ENCODE results near the gene SCAF11.

The SCAF11 gene

DNA sequence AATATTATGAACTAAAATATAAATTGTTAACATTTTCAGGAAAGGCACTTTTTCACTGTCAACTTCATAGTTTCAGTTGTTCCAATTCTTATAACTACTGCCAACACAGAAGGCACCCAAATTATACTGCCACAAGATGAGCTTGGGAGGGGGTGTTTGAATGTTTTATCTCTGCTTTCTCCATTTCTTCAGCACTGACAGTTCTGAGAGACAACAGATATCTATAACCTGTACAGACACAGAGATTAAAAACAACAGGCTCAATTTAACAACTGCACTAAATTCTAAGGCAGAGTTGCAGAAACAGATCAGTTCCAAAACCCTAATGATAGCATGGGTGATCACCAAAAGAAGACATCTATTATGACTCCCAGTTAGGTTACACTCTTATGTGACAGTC is 12.8 kb downstream of the SCAF11 start:
- H3K9ac ChIP-seq (ENCODE audit: low read length), result no peak overlapping the region
- no peaks in the 10 kb centered on the region for H3K4me1 ChIP-seq (ENCODE audit: control insufficient read depth, low read depth, low read length)
- H3K4me3 ChIP-seq (ENCODE audit: low read length), result no peak overlapping the region
- H3K27me3 ChIP-seq (ENCODE audit: control insufficient read depth, insufficient read depth, low read length), result no peaks in the 10 kb centered on the region
- no peak overlapping the region for H3K27ac ChIP-seq (ENCODE audit: low read length)
- H3K36me3 ChIP-seq (ENCODE audit: control insufficient read depth, low read depth, low read length), result no peaks in the 10 kb centered on the region
- no peaks in the 10 kb centered on the region for H3K9me3 ChIP-seq (ENCODE audit: control insufficient read depth, low read depth, low read length)

DNA sequence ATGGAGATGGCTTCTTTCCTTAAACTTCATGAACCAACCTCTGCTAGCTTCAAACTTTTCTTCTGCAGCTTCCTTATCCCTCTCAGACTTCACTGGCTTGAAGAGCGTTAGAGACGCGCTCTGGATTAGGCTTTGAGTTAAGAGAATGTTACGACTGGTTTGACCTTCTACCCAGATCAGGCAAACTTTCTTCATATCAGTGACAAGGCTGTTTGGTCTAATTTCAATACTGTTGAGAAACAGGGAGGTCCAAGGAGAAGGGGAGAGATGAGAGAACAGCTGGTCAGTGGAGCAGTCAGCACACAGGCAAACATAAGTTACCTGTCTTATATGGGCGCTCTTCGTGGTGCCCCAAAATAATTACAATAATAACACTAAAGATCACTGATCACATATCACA is 14.9 kb downstream of the SCAF11 start:
- no peak overlapping the region for H3K9ac ChIP-seq (ENCODE audit: low read length)
- H3K4me1 ChIP-seq (ENCODE audit: control insufficient read depth, low read depth, low read length), result peaks cover 3% of the 10 kb centered on the region

DNA sequence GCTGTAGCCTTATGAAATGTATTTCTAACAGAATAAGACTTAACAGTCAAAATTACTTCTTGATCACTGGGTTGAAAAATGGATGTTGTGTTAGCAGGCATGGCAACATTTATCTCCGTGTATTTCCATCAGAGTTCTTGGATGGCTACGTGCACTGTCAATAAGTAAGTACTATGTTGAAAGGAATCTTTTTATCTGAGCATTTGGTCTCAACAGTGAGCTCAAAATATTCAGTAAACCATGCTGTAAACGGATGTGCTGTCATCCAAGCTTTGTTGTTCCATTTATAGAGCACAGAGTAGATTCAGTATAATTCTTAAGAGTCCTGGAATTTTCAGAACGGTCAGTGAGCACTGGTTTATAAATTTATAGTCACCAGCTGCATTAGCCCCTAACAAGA is 15.5 kb downstream of the SCAF11 start:
- no peaks in the 10 kb centered on the region for H3K27me3 ChIP-seq (ENCODE audit: control insufficient read depth, insufficient read depth, low read length)
- no peak overlapping the region for H3K9ac ChIP-seq (ENCODE audit: low read length)
- H3K36me3 ChIP-seq (ENCODE audit: control insufficient read depth, low read depth, low read length), result peaks cover 5% of the 10 kb centered on the region
- H3K4me3 ChIP-seq (ENCODE audit: low read length), result no peak overlapping the region
- peaks cover 3% of the 10 kb centered on the region for H3K4me1 ChIP-seq (ENCODE audit: control insufficient read depth, low read depth, low read length)
- H3K27ac ChIP-seq (ENCODE audit: low read length), result no peak overlapping the region
- no peaks in the 10 kb centered on the region for H3K9me3 ChIP-seq (ENCODE audit: control insufficient read depth, low read depth, low read length)

More for the DNA sequence above, 14.9 kb downstream of the SCAF11 start:
- no peak overlapping the region for H3K27ac ChIP-seq (ENCODE audit: low read length)
- no peak overlapping the region for H3K4me3 ChIP-seq (ENCODE audit: low read length)
- H3K36me3 ChIP-seq (ENCODE audit: control insufficient read depth, low read depth, low read length), result peaks cover 5% of the 10 kb centered on the region
- no peaks in the 10 kb centered on the region for H3K9me3 ChIP-seq (ENCODE audit: control insufficient read depth, low read depth, low read length)
- no peaks in the 10 kb centered on the region for H3K27me3 ChIP-seq (ENCODE audit: control insufficient read depth, insufficient read depth, low read length)

DNA sequence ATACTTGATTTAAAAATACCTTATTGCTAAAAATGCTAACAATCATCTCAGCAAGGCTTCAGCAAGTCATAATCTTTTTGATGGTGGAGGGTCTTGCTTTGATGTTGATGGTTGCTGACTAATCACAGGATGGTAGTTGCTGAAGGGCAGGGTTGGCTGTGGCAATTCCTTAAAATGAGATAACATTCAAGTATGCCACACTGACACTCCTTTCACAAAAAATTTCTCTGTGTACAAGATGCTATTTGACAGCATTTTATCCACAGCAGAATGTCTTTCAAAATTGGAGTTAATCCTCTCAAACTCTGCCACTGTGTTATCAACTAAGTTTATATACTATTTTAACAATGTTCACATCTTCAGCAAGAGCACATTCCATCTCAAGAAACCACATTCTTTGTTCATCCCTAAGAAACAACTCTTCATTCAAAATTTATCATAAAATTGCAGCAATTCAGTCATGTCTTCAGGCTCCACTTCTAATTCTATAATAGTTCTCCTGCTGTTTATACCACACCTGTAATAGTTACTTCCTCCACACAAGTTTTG is 16.1 kb downstream of the SCAF11 start:
- Histone ChIP-seq H3K27me3 (ENCODE audit: control insufficient read depth, insufficient read depth, low read length) (no peaks in the 10 kb centered on the region), H3K36me3 (ENCODE audit: control insufficient read depth, low read depth, low read length) (peaks cover 5% of the 10 kb centered on the region), H3K27ac (ENCODE audit: low read length) (no peak overlapping the region), H3K9ac (ENCODE audit: low read length) (no peak overlapping the region), H3K4me3 (ENCODE audit: low read length) (no peak overlapping the region), H3K4me1 (ENCODE audit: control insufficient read depth, low read depth, low read length) (peaks cover 3% of the 10 kb centered on the region), H3K9me3 (ENCODE audit: control insufficient read depth, low read depth, low read length) (no peaks in the 10 kb centered on the region)

DNA sequence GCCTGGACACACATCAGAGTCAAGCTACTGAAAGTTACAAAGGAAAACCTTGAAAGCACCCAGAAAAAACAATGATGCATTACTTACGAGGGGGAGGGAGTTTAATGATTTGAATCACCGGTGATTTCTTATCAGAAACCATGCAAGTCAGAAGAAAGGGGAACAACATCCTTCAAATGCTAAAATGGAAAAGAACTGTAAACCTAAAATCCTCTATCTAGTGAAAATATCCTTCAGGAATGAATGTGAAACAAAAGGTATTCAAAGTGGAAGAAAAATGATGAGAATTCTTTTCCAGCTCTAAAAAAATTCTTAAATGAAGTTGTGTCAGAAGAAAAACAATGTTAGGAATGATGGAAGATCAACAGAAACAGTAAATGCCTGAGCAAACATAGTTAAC is 16.8 kb downstream of the SCAF11 start:
- H3K9ac ChIP-seq (ENCODE audit: low read length), result no peak overlapping the region
- H3K27ac ChIP-seq (ENCODE audit: low read length), result no peak overlapping the region
- H3K9me3 ChIP-seq (ENCODE audit: control insufficient read depth, low read depth, low read length), result no peaks in the 10 kb centered on the region
- no peak overlapping the region for H3K4me3 ChIP-seq (ENCODE audit: low read length)
- no peaks in the 10 kb centered on the region for H3K27me3 ChIP-seq (ENCODE audit: control insufficient read depth, insufficient read depth, low read length)
- peaks cover 5% of the 10 kb centered on the region for H3K36me3 ChIP-seq (ENCODE audit: control insufficient read depth, low read depth, low read length)
- H3K4me1 ChIP-seq (ENCODE audit: control insufficient read depth, low read depth, low read length), result peaks cover 3% of the 10 kb centered on the region

DNA sequence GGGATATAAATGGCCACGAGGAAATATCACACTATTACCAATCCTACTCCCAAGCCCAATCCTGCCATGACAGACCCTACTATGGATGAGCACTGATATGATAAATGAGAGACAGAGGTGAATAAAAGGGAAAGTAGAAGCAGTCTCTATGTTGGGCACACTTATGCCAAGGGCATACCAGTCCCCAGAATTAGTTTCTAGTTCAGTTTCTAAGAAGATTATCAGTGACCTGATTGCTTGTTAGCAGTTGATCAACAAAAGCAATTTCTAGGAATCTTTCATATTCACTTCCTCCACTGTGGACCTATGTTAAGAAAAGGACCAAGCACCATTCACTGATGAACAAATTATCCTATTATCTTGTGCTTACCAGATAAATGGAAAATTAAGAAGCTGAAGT is 20.0 kb downstream of the SCAF11 start:
- no peaks in the 10 kb centered on the region for H3K27me3 ChIP-seq (ENCODE audit: control insufficient read depth, insufficient read depth, low read length)
- H3K9ac ChIP-seq (ENCODE audit: low read length), result no peak overlapping the region
- no peaks in the 10 kb centered on the region for H3K9me3 ChIP-seq (ENCODE audit: control insufficient read depth, low read depth, low read length)
- H3K4me1 ChIP-seq (ENCODE audit: control insufficient read depth, low read depth, low read length), result peaks cover 6% of the 10 kb centered on the region
- H3K4me3 ChIP-seq (ENCODE audit: low read length), result no peak overlapping the region
- no peak overlapping the region for H3K27ac ChIP-seq (ENCODE audit: low read length)
- H3K36me3 ChIP-seq (ENCODE audit: control insufficient read depth, low read depth, low read length), result peaks cover 5% of the 10 kb centered on the region

GRCh38 chr12:45969084-45969483 is 21.3 kb downstream of the SCAF11 start:
- no peak overlapping the region for H3K4me3 ChIP-seq (ENCODE audit: low read length)
- no peak overlapping the region for H3K9ac ChIP-seq (ENCODE audit: low read length)
- peaks cover 6% of the 10 kb centered on the region for H3K4me1 ChIP-seq (ENCODE audit: control insufficient read depth, low read depth, low read length)
- H3K27me3 ChIP-seq (ENCODE audit: control insufficient read depth, insufficient read depth, low read length), result no peaks in the 10 kb centered on the region
- H3K27ac ChIP-seq (ENCODE audit: low read length), result no peak overlapping the region
- no peaks in the 10 kb centered on the region for H3K9me3 ChIP-seq (ENCODE audit: control insufficient read depth, low read depth, low read length)
- peaks cover 5% of the 10 kb centered on the region for H3K36me3 ChIP-seq (ENCODE audit: control insufficient read depth, low read depth, low read length)

DNA sequence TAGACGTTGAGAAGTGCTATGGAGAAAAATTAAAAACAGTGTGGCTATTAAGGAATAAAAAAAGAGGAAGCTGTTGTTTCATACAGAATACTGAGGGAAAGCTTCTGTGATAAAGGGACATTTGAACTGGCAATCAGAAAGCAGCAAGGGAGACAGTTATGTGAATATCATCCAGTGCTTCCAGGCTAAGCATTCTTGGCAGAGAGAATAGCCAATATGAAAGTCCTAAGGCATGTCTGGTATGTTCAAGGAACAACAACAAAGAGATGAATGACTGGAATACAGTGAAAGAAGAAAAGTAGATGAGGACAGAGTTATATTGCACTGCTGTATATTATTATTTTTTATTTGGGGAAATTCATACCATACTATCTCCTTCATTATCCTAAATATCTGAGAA is 23.9 kb downstream of the SCAF11 start:
- H3K36me3 ChIP-seq (ENCODE audit: control insufficient read depth, low read depth, low read length), result peaks cover 15% of the 10 kb centered on the region
- no peaks in the 10 kb centered on the region for H3K9me3 ChIP-seq (ENCODE audit: control insufficient read depth, low read depth, low read length)
- H3K4me1 ChIP-seq (ENCODE audit: control insufficient read depth, low read depth, low read length), result peaks cover 4% of the 10 kb centered on the region
- H3K9ac ChIP-seq (ENCODE audit: low read length), result no peak overlapping the region
- no peaks in the 10 kb centered on the region for H3K27me3 ChIP-seq (ENCODE audit: control insufficient read depth, insufficient read depth, low read length)
- H3K27ac ChIP-seq (ENCODE audit: low read length), result no peak overlapping the region
- H3K4me3 ChIP-seq (ENCODE audit: low read length), result no peak overlapping the region

GRCh38 chr12:45962553-45963325 is 27.6 kb downstream of the SCAF11 start:
- Histone ChIP-seq H3K27me3 (ENCODE audit: control insufficient read depth, insufficient read depth, low read length) (no peaks in the 10 kb centered on the region), H3K9me3 (ENCODE audit: control insufficient read depth, low read depth, low read length) (no peaks in the 10 kb centered on the region), H3K4me3 (ENCODE audit: low read length) (no peak overlapping the region), H3K9ac (ENCODE audit: low read length) (no peak overlapping the region), H3K36me3 (ENCODE audit: control insufficient read depth, low read depth, low read length) (peaks cover 12% of the 10 kb centered on the region), H3K27ac (ENCODE audit: low read length) (no peak overlapping the region), H3K4me1 (ENCODE audit: control insufficient read depth, low read depth, low read length) (peaks cover 4% of the 10 kb centered on the region)

GRCh38 chr12:45959728-45960127 is 30.6 kb downstream of the SCAF11 start:
- Histone ChIP-seq H3K4me1 (ENCODE audit: control insufficient read depth, low read depth, low read length) (no peaks in the 10 kb centered on the region), H3K27me3 (ENCODE audit: control insufficient read depth, insufficient read depth, low read length) (no peaks in the 10 kb centered on the region), H3K27ac (ENCODE audit: low read length) (no peak overlapping the region), H3K4me3 (ENCODE audit: low read length) (no peak overlapping the region), H3K9ac (ENCODE audit: low read length) (no peak overlapping the region), H3K36me3 (ENCODE audit: control insufficient read depth, low read depth, low read length) (peaks cover 12% of the 10 kb centered on the region), H3K9me3 (ENCODE audit: control insufficient read depth, low read depth, low read length) (no peaks in the 10 kb centered on the region)

DNA sequence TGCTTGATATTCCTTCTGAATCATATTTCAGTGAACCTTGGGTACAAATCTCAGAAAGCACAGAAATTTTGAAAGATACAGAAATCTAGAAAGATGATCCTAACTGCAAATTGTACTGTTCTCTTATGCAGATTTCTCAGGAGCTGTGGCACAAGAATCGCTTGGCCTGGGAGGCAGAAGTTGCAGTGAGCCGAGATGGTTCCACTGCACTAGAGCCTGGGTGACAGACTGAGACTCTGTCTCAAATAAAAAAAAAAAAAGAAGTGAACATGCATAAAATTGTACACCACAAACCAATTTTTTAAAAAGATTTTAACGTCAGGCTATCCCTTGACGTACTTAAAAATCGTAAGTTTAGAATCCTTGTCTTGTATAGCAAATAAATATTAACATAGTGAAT is 31.3 kb downstream of the SCAF11 start:
- Histone ChIP-seq H3K27ac (ENCODE audit: low read length) (no peak overlapping the region), H3K27me3 (ENCODE audit: control insufficient read depth, insufficient read depth, low read length) (no peaks in the 10 kb centered on the region), H3K36me3 (ENCODE audit: control insufficient read depth, low read depth, low read length) (peaks cover 12% of the 10 kb centered on the region), H3K9me3 (ENCODE audit: control insufficient read depth, low read depth, low read length) (no peaks in the 10 kb centered on the region), H3K4me1 (ENCODE audit: control insufficient read depth, low read depth, low read length) (no peaks in the 10 kb centered on the region), H3K9ac (ENCODE audit: low read length) (no peak overlapping the region), H3K4me3 (ENCODE audit: low read length) (no peak overlapping the region)

- H3K9me3 ChIP-seq (ENCODE audit: control insufficient read depth, low read depth, low read length), result no peaks in the 10 kb centered on the region
- peaks cover 17% of the 10 kb centered on the region for H3K36me3 ChIP-seq (ENCODE audit: control insufficient read depth, low read depth, low read length)
- H3K9ac ChIP-seq (ENCODE audit: low read length), result no peak overlapping the region
- H3K27me3 ChIP-seq (ENCODE audit: control insufficient read depth, insufficient read depth, low read length), result no peaks in the 10 kb centered on the region
- H3K4me1 ChIP-seq (ENCODE audit: control insufficient read depth, low read depth, low read length), result no peaks in the 10 kb centered on the region
- H3K4me3 ChIP-seq (ENCODE audit: low read length), result no peak overlapping the region
- no peak overlapping the region for H3K27ac ChIP-seq (ENCODE audit: low read length)
Measured at GRCh38 chr12:45948546-45948945, 41.8 kb downstream of the SCAF11 start.
